Left lobe of liver (tissue), 2 donors: ENCODE data around the gene ASAH2B. TPM values are rescaled to one million over a fixed set of nuclear protein-coding genes. Genes with fewer than 3 reads are reported as not detected.
"Not testable (repeated sequence)": the region's sequence is repeated elsewhere in the genome, so short reads cannot be mapped to it uniquely, and the experiment has no call there.

Source experiments
- ATAC-seq: fragments of 200-7000 bp; cut with Tn5 transposase; one replicate; pipeline ENCODE4 v1.9.1; 2020; ENCODE audit warnings: mild to moderate bottlenecking, moderate library complexity
- DNase-seq: peaks from one replicate; pipeline ENCODE4 v3.0.0-alpha.2; 2020; ENCODE audit warnings: low spot score
- total RNA-seq: library from RNA; stranded (reverse); gene quantifications from one replicate; pipeline ENCODE4 v1.2.1, GENCODE V29; 2021
- donor health status: DM: no; HTN: no; CAD: no; lungs with moderate emphysema.
- donor health status: DM: no; HTN: yes; CAD: no.

Gene ASAH2B
- 5.2 TPM for total RNA-seq

DNA sequence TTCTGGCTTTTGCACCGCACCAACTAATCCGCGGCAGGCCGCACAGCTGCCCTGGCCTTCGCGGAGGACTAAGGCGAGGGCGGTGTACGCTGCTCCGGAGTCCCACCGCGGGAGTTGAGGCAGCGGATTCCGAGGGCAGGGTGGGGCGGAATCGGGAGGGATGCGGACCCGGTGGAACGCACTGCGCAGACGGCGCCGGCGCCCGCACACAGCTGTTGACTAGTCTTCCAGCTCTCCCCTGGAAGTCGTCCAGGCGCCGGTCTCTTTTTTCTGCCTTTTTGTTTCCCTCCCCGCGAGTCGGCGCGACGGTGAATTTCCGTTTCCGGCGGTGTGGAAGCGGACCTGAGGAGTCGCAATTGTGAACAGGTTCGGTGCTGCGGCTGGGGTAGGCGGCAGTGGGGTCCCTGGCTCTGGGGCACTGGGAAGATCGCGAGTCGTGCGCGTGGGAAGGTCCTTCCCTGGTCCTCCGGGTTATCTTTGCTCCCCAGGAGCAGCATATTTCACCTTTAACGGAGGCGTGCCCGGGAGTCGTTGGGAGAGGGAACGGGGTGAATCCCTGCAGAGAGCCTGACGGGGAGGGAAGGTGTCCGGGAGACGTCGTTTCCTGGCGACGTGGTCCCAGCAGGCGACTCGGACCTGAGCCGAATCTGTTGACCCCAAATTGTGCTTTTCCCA is at the start of gene ASAH2B:
Gene ASAH2B (plus strand): TSS at position 319 of the 675 bp plus-strand sequence. CDS start 5,195 bp downstream, outside the sequence.
- peak; percentile 93 for DNase-seq
- ATAC-seq, result peak; percentile 92

- DNase-seq, ATAC-seq: not testable (repeated sequence)
These were observed 41.9 kb upstream of the ASAH2B start for GRCh38 chr10:50697819-50698218.

GRCh38 chr10:50701947-50702346 is 37.8 kb upstream of the ASAH2B start:
- not testable (repeated sequence) for ATAC-seq

GRCh38 chr10:50702997-50703396 is 36.7 kb upstream of the ASAH2B start:
- DNase-seq, ATAC-seq: not testable (repeated sequence)

More at GRCh38 chr10:50701947-50702346, 37.8 kb upstream of the ASAH2B start:
- DNase-seq, result not testable (repeated sequence)

DNA sequence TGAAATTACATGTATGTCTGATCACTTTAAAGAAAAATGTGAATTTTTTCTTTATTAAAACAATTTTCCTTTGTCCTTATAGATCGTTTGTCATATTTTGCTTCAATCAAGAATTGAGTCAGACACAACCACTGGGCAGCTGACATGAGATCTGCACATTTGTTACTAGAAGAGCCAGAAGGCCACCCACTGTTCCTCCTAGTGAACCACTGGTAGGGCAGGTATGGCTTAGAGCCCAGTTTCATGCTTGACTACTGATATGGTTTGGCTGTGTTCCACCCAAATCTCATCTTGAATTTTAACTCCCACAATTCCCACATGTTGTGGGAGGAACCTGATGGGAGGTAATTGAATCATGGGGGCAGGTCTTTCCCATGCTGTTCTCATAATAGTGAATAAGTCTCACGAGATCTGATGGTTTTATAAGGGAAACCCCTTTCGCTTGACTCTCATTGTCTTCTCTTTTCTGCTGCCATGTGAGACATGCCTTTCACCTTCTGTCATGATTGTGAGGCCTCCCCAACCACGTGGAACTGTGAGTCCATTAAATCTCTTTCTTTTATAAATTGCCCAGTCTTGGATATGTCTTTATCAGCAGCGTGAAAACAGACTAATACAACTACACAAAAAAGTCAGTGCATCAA is 35.2 kb upstream of the ASAH2B start:
- DNase-seq, ATAC-seq: not testable (repeated sequence)

DNA sequence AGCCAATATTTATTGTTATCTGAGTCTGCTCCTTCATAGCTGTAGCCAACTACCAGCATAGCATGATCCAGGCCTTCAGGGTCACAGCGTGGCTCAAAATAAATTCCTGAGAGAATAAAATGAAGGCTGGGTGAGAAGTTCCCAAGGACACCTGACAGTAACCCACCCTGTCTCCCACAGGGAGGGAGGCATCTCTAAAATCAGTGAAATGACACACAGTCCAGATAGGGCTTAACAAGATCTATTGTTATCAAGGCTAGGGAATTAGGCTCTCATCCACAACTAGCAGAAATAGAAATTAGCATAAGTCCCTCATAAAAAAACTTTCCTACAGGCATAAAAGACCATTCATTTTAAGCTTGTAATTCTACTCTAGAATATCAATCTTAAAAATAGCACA is 33.7 kb upstream of the ASAH2B start:
- not testable (repeated sequence) for ATAC-seq, DNase-seq

GRCh38 chr10:50710241-50710640 is 29.5 kb upstream of the ASAH2B start:
- ATAC-seq, DNase-seq: not testable (repeated sequence)

- not testable (repeated sequence) for ATAC-seq
These were observed 15.9 kb upstream of the ASAH2B start for GRCh38 chr10:50723812-50724211.

DNA sequence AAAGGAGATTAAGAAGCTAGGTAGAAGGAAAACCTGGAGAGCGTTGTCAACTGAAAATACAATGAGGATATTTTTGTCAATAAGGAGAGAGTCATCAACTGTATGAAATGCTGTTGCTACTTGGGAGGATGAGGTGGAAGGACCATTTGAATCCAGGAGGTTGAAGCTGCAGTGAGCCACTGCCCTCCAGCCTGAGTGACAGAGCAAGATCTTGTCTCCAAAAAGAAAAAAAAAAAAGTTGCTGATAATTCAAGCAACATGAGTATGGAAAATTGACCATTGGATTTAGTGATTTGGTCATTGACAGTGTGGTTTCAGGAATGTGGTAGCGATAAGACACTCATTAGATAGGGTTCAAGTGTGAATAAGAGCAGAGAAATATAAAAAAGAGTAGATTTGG is 11.6 kb upstream of the ASAH2B start:
- ATAC-seq, DNase-seq: not testable (repeated sequence)

More at GRCh38 chr10:50723812-50724211, 15.9 kb upstream of the ASAH2B start:
- DNase-seq, result not testable (repeated sequence)

DNA sequence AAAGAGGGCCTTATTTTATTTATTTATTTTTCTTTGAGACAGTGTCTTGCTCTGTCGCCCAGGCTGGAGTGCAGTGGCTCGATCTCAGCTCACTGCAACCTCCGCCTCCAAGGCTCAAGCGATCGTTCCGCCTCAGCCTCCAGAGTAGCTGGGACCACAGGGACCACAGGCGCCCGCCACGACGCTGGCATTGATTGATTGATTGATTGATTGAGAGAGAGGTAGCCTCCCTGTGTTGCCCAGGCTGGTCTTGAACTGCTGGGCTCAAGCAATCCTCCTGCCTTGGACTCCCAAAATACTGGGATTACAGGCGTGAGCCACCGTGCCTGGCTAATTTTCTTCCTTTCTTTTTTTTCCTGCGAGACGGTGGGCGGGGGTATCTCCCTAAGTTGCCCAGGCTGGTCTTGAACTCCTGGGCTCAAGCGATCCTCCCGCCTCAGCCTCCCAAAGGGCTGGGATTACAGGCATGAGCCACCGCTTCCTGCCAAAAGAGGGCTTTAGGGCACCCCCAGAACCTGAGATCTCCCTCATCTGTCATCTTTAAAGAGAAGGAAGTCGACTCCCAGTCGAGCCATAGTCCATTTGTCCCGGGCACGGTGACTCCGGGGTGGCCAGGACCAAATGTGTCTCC is 634 bp upstream of the ASAH2B start:
- ATAC-seq, DNase-seq: not testable (repeated sequence)

GRCh38 chr10:50740293-50740648 is 535 bp downstream of the ASAH2B start:
- DNase-seq (no peak), ATAC-seq (peak; percentile 23)

GRCh38 chr10:50742820-50743219 is 3.1 kb downstream of the ASAH2B start:
- not testable (repeated sequence) for DNase-seq, ATAC-seq

DNA sequence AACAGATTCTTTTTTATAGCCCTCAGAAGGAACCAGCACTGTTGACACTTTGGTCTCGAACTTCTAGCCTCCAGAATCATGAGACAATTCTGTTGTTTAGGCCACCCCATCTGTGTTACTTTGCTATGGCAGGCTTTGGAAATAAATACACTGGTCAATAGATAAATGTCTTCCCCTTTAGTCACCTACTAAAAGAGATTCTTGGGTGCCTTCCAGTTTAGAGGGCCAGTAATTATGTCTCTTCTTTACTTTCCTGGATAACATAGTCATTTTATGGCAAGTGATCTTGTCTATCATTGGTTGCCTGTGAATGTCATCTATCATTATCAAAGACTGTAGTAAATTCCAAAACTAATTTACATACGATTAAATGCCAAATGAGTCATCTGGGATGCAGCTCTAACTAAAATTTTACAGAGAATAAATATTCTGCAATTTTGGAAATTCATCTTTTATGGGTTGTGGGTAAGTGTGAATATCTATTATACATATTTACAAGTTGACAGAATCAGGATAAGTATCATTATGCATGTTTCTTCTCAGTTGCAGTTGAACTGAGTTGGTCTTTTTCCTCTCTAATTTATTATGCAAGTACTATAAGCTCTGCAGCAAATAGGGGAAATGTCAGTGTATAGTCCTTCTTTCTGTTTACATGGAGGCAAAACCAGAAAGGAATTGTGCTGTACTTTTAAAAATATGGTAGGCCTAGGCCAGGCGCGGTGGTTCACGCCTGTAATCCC is 27.2 kb downstream of the ASAH2B start:
- not testable (repeated sequence) for DNase-seq, ATAC-seq

GRCh38 chr10:50772042-50772441 is 32.3 kb downstream of the ASAH2B start:
- not testable (repeated sequence) for ATAC-seq, DNase-seq

DNA sequence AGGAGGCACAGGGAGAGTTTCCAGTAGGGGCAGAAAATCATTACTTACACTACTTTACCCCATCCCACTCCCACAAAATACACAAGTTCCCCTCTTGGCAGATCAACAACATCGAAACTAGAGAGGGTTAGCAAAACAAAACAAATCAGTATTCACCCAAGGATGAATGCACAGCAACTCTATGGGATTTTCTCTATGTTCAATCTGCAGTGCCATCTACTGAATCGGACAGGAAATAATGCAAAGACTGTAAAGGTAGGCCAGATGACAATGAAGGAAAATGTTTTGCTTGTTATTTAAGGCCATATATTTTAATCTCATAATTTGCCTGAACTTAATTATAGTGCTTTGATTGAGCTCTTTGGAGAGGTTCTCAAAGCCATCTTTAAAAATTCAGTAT is 35.1 kb downstream of the ASAH2B start:
- DNase-seq, result not testable (repeated sequence)
- ATAC-seq, result peak; percentile 36

DNA sequence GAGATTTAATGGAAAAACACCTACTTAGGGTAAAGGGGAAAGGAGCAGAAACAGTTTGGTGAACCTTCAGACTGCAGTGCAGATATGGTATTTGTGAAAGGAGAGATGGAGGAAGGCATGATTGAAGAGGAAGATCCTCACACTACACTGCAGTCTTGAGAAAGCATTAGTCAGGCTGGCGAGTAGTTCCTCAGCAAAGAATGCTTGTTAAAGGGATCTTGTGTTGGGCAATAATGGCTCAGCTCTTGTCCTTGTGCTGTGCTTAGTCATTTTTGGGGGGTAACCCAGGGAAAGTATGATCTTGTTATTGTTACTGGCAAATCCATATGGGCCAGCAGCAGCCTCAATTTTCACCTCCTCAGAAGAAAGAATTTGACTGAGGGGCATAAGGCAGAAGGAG is 40.3 kb downstream of the ASAH2B start:
- ATAC-seq, result peak; percentile 11
- DNase-seq, result not testable (repeated sequence)

DNA sequence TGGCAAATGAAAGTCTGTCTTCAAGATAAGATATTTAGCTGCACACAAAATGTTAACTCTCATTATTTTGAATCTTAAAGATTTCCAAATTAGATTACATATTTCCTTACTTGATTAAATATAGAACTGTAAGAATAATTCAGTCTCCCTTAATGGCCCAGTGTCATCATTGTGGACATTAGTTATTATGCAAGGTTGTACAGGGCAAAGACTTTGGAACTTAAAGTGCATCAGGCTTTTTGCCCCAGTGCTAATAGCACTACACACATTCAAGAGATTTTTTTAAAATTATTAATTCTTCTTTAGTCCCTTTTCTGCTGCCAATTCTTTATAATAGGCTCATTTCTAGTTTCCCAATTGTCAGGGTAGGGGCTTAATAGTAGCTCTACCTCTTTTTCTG is 42.3 kb downstream of the ASAH2B start:
- DNase-seq, result not testable (repeated sequence)
- peak; percentile 96 for ATAC-seq

DNA sequence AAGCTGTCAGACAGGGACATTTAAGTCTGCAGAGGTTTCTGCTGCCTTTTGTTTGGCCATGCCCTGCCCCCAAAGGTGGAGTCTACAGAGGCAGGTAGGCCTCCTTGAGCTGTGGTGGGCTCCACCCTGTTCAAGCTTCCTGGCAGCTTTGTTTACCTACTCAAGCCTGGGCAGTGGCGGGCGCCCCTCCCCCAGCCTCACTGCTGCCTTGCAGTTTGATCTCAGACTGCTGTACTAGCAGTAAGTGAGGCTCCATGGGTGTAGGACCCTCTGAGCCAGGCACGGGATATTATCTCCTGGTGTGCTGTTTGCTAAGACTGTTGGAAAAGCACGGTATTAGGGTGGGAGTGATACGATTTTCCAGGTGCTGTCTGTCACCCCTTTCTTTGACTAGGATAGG is 48.2 kb downstream of the ASAH2B start:
- not testable (repeated sequence) for DNase-seq, ATAC-seq

DNA sequence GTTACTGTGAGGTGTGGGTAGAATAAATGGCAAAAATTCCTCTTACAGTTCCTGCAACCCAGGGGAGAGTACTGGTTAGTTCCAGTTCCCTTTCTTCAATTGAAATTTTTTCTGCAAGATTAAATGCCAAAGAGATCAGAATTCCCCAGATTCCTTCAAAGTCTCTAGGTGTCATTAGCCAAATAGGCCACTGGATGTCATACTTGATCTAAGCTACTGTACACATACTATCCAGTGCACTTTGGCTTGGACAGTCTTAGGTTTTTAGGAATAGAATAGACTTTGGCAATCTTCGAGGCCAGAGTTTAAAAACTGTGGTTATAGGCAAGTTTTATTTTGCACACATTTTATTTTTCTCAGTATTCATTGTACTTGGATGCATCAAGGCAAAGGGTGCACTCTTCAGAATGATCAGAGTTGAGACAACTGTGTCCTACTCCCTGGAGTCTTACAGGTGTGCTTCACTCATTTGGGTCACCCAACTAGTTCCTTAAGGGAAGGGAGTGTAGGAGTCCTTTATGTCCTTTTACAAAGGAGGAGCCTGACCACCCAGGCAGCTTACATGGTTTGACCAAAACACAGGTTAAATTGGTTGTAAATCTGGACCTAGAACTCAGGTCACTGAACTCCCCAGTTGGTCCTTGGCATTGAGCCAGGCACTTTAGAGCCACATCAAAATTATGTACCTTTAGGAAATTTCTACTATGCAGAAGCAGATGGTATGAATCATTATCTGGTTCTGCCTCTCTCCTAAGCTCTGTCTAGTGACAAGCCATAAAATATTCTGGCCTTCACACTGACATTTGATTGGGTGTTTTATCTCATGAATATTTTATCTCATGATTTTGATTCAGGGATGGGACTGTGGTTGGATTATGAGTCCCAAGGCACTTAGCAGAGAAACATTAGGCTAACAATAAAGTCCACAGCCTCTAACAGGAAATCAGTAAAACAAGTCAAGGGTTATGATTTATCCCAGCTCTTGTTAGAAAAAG is 49.5 kb downstream of the ASAH2B start:
- DNase-seq (peak; percentile 46), ATAC-seq (peak; percentile 94)

GRCh38 chr10:50794490-50794889 is 54.8 kb downstream of the ASAH2B start:
- ATAC-seq, result no peak

More at GRCh38 chr10:50794490-50794889, 54.8 kb downstream of the ASAH2B start:
- no peak for DNase-seq
